Neural progenitor cell (in vitro differentiated cells): ENCODE measurements around the gene FGFBP2. TPM values are rescaled to one million over a fixed set of nuclear protein-coding genes. Genes with fewer than 3 reads are reported as not detected.

ENCODE experiments used
- DNase-seq: peaks from one replicate; pipeline ENCODE4 v3.0.0-alpha.2; 2016; ENCODE audit warnings: low spot score
- H2AFZ ChIP-seq: fragments of 200-600 bp; sonication (generic); replicated peaks from 2 replicates; pipeline ENCODE4 v1.6.1; 2016; ENCODE audit warnings: antibody characterized with exemption
- H3F3A ChIP-seq: fragments of 200-600 bp; sonication (generic); 2 replicates; pipeline ENCODE4 v1.6.1; 2016; ENCODE audit warnings: antibody characterized with exemption, low read depth
- H3K27ac ChIP-seq: fragments of 200-600 bp; sonication (generic); 2 replicates; pipeline ENCODE4 v1.5.1; 2016; ENCODE audit warnings: mild to moderate bottlenecking
- H3K27me3 ChIP-seq: fragments of 200-600 bp; sonication (generic); 2 replicates; pipeline ENCODE4 v1.6.1; 2016; ENCODE audit warnings: mild to moderate bottlenecking, moderate library complexity
- H3K36me3 ChIP-seq: fragments of 200-600 bp; sonication (generic); 2 replicates; pipeline ENCODE4 v1.5.1; 2016
- H3K4me1 ChIP-seq: fragments of 200-600 bp; sonication (generic); 2 replicates; pipeline ENCODE4 v1.6.1; 2016; ENCODE audit warnings: mixed run types
- H3K4me2 ChIP-seq: fragments of 200-600 bp; sonication (generic); 2 replicates; pipeline ENCODE4 v1.6.1; 2016
- H3K4me3 ChIP-seq: fragments of 200-600 bp; sonication (generic); 2 replicates; pipeline ENCODE4 v1.5.1; 2016
- H3K79me2 ChIP-seq: fragments of 200-600 bp; sonication (generic); 2 replicates; pipeline ENCODE4 v1.6.1; 2016; ENCODE audit warnings: low read depth
- H3K9ac ChIP-seq: fragments of 200-600 bp; sonication (generic); 2 replicates; pipeline ENCODE4 v1.6.1; 2016
- H3K9me3 ChIP-seq: fragments of 200-600 bp; sonication (generic); 2 replicates; pipeline ENCODE4 v1.5.1; 2016; ENCODE audit warnings: low read depth
- H4K20me1 ChIP-seq: fragments of 200-600 bp; sonication (generic); 2 replicates; pipeline ENCODE4 v1.6.1; 2016; ENCODE audit warnings: low read depth
- H3K27ac Mint-ChIP-seq: 3 replicates; pipeline ENCODE4 v1.8.0; 2021; ENCODE audit warnings: mixed read lengths
- H3K27me3 Mint-ChIP-seq: 2 replicates; pipeline ENCODE4 v1.8.0; 2022; ENCODE audit warnings: low read depth, mild to moderate bottlenecking, inconsistent platforms, moderate library complexity, mixed read lengths; ENCODE audit not compliant: insufficient read depth
- H3K36me3 Mint-ChIP-seq: 3 replicates; pipeline ENCODE4 v1.8.0; 2021; ENCODE audit warnings: mixed read lengths
- H3K4me1 Mint-ChIP-seq: 3 replicates; pipeline ENCODE4 v1.8.0; 2021; ENCODE audit warnings: mixed read lengths
- H3K4me3 Mint-ChIP-seq: 3 replicates; pipeline ENCODE4 v1.8.0; 2021; ENCODE audit warnings: mild to moderate bottlenecking, moderate library complexity, mixed read lengths
- H3K9me3 Mint-ChIP-seq: 3 replicates; pipeline ENCODE4 v1.8.0; 2020; ENCODE audit warnings: mixed read lengths
- EZH2 ChIP-seq: fragments of 200-600 bp; sonication (generic); IDR thresholded peaks from 2 replicates; pipeline ENCODE4 v1.6.1; 2017; ENCODE audit warnings: antibody characterized with exemption, mild to moderate bottlenecking, moderate library complexity
- EZH2phosphoT487 ChIP-seq: fragments of 200-600 bp; sonication (generic); IDR thresholded peaks from 2 replicates; pipeline ENCODE4 v1.6.1; 2017; ENCODE audit warnings: antibody characterized with exemption
- total RNA-seq: library from RNA; depleted of rRNA; stranded (reverse); fragments of >200 nt; gene quantifications from 2 replicates; pipeline ENCODE4 v1.2.3, GENCODE V29; 2015; ENCODE audit warnings: low replicate concordance
- TF ChIP-seq, protein P1 (sequence below): fragments of 200-600 bp; sonication (generic); IDR thresholded peaks from 2 replicates; pipeline ENCODE4 v1.5.1; 2017; ENCODE audit warnings: antibody characterized with exemption, mild to moderate bottlenecking

The FGFBP2 gene
- total RNA-seq, 1 donor from 2014 or later = 1.6 TPM

DNA sequence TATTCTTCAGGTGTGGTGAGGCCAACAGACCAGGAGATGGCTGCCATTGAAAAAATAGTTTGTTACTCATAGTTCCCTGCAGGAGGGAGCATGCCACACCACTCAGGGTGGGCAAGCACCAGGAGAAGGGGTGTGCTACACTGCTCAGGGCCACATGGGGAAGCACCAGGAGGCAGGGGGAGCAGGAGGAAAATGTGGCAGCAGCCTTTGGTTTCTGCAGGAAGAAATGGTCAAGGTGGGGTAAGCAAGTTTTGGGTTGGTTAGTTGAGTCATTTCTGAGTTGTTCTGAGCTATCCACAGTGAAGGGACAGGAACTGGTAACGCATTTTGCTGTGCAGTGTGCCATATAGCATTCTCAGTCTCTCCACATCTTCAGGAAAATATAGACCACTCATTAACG, 48.2 kb downstream of the FGFBP2 start:
- Mint-ChIP-seq H3K4me3 (no peak overlapping the region), H3K36me3 (no peaks in the 10 kb centered on the region), H3K27me3 (no peaks in the 10 kb centered on the region), H3K4me1 (no peaks in the 10 kb centered on the region), H3K27ac (no peak overlapping the region), H3K9me3 (no peaks in the 10 kb centered on the region)
- Histone ChIP-seq H3K36me3 (no peaks in the 10 kb centered on the region), H3K27me3 (no peaks in the 10 kb centered on the region), H3K27ac (no peak overlapping the region), H3F3A (no peaks in the 10 kb centered on the region), H3K4me3 (no peak overlapping the region), H3K9me3 (no peaks in the 10 kb centered on the region), H3K4me2 (no peak overlapping the region), H3K4me1 (no peaks in the 10 kb centered on the region), H3K9ac (no peak overlapping the region), H4K20me1 (no peaks in the 10 kb centered on the region), H3K79me2 (no peaks in the 10 kb centered on the region), H2AFZ (no peak overlapping the region)
- TF ChIP-seq, protein P1, sequence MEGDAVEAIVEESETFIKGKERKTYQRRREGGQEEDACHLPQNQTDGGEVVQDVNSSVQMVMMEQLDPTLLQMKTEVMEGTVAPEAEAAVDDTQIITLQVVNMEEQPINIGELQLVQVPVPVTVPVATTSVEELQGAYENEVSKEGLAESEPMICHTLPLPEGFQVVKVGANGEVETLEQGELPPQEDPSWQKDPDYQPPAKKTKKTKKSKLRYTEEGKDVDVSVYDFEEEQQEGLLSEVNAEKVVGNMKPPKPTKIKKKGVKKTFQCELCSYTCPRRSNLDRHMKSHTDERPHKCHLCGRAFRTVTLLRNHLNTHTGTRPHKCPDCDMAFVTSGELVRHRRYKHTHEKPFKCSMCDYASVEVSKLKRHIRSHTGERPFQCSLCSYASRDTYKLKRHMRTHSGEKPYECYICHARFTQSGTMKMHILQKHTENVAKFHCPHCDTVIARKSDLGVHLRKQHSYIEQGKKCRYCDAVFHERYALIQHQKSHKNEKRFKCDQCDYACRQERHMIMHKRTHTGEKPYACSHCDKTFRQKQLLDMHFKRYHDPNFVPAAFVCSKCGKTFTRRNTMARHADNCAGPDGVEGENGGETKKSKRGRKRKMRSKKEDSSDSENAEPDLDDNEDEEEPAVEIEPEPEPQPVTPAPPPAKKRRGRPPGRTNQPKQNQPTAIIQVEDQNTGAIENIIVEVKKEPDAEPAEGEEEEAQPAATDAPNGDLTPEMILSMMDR = no peak
- TF ChIP-seq EZH2phosphoT487 (no peak), EZH2 (no peak)
- no peak for DNase-seq

DNA sequence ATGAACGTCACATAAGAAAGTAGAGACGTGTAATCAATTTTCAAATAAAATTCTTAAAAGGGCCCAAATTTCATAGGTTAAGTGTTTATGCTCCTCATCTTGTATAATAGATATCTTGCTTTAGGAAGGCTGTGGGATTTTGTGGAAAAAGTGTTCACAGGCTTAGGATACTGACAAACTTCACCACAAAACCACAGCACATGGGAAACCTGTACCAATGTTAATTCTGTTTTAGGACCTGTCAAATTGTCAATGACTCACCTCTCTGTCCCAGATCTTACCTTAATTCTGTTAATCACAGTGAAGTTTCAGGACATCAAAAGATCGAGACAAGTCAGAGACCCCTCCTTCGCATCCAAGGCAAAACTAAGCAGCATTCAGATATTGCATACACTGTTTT, 48.7 kb downstream of the FGFBP2 start:
- H3K4me1 Mint-ChIP-seq = no peaks in the 10 kb centered on the region
- H3F3A ChIP-seq = no peaks in the 10 kb centered on the region
- no peak overlapping the region for H3K9ac ChIP-seq
- H2AFZ ChIP-seq = no peak overlapping the region
- TF ChIP-seq EZH2 = no peak
- no peak for TF ChIP-seq EZH2phosphoT487
- TF ChIP-seq, protein P1 = no peak
- H3K79me2 ChIP-seq = no peaks in the 10 kb centered on the region
- H3K36me3 ChIP-seq = no peaks in the 10 kb centered on the region
- no peaks in the 10 kb centered on the region for H3K4me1 ChIP-seq
- no peaks in the 10 kb centered on the region for H3K27me3 Mint-ChIP-seq
- H3K4me2 ChIP-seq = no peak overlapping the region
- no peaks in the 10 kb centered on the region for H3K27me3 ChIP-seq
- no peak overlapping the region for H3K4me3 ChIP-seq
- no peak for DNase-seq
- H3K27ac Mint-ChIP-seq = no peak overlapping the region
- H3K9me3 Mint-ChIP-seq = no peaks in the 10 kb centered on the region
- no peak overlapping the region for H3K27ac ChIP-seq
- no peaks in the 10 kb centered on the region for H3K36me3 Mint-ChIP-seq
- H3K4me3 Mint-ChIP-seq = no peak overlapping the region
- no peaks in the 10 kb centered on the region for H3K9me3 ChIP-seq
- no peaks in the 10 kb centered on the region for H4K20me1 ChIP-seq

DNA sequence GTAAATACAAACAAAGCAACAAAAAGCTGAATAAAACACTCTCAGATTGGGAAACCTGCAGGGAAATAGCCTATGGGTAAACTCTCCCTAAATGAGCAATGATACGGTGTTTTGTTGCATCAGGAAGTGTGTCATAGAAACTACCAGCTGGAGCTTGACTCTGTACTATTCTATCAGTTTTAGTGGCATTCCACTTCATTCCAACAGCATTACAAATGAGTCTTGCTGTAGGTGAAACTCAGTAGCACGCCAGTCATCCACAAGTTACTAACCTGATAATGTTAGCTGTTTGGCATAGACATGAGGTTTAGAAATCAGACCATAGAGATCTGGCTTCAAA, 49.4 kb downstream of the FGFBP2 start:
- Histone ChIP-seq H3K9me3 (no peaks in the 10 kb centered on the region), H3K27me3 (no peaks in the 10 kb centered on the region), H3K36me3 (no peaks in the 10 kb centered on the region), H4K20me1 (no peaks in the 10 kb centered on the region), H3F3A (no peaks in the 10 kb centered on the region), H3K4me2 (no peak overlapping the region), H3K27ac (no peak overlapping the region), H3K79me2 (no peaks in the 10 kb centered on the region), H3K9ac (no peak overlapping the region), H3K4me3 (no peak overlapping the region), H3K4me1 (no peaks in the 10 kb centered on the region), H2AFZ (no peak overlapping the region)
- H3K36me3 Mint-ChIP-seq = no peaks in the 10 kb centered on the region
- H3K9me3 Mint-ChIP-seq = no peaks in the 10 kb centered on the region
- no peak overlapping the region for H3K4me3 Mint-ChIP-seq
- DNase-seq = no peak
- TF ChIP-seq, protein P1 = no peak
- TF ChIP-seq EZH2phosphoT487 = no peak
- TF ChIP-seq EZH2 = no peak
- H3K27ac Mint-ChIP-seq = no peak overlapping the region
- no peaks in the 10 kb centered on the region for H3K4me1 Mint-ChIP-seq
- no peaks in the 10 kb centered on the region for H3K27me3 Mint-ChIP-seq
